ENCODE data around the gene HLA-DQB1. TPM values are rescaled to one million over a fixed set of nuclear protein-coding genes. Genes with fewer than 3 reads are reported as not detected.

Gene HLA-DQB1
- total and polyA plus RNA-seq, 2 of the 8 experiments (the other 6 are each of a cell fraction or from before 2014, with no cell fraction given) = 1.2 to 5.2 TPM

DNA sequence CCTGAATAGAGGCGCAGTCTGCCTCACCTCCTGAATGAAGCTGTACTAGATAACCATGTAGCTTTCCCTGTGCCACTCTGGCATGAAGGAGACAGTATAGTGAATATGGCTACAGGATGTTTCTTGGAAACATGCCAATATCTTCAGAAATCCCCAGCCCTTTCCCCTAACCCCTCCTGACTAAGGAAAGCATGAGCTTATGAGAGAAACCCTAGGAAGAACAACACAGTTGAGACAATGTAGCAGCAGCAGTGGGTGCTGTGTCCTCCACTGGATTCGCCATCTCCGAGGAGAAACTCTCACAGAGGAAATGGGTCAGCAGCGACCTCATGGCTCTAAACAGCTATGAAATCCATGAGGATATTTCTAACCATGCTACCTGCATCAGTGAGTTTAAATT lies 22.6 kb downstream of the HLA-DQB1 start:
- Histone ChIP-seq H3K23me2 (ENCODE audit: low read depth, low read length) (no peaks in the 10 kb centered on the region; the same call in 1 of the 2 replicates), H3K14ac (ENCODE audit: insufficient read length) (no peak overlapping the region), H4K8ac (ENCODE audit: extremely low read depth, insufficient read depth, low read length) (no peak overlapping the region), H3K4me3 (ENCODE audit: extremely low read depth in 1 of 4, insufficient read depth in 2 of 4, low read depth in 3 of 4, low read length in 4 of 4) (no peak overlapping the region), H3K36me3 (ENCODE audit: control insufficient read depth in 2 of 4, insufficient read depth in 4 of 4, low read length in 3 of 4) (no peaks in the 10 kb centered on the region), H2BK20ac (ENCODE audit: low read length) (no peak overlapping the region), H3K9me3 (ENCODE audit: insufficient read depth in 2 of 2, low read depth in 1 of 2, low read length in 1 of 2) (no peaks in the 10 kb centered on the region), H2BK15ac (ENCODE audit: low read length) (no peak overlapping the region), H3K18ac (ENCODE audit: extremely low read depth, low read length) (no peak overlapping the region), H3K4me2 (ENCODE audit: insufficient read depth in 1 of 2, low read depth in 2 of 2, low read length in 2 of 2) (no peak overlapping the region), H2BK5ac (ENCODE audit: low read depth, low read length) (no peak overlapping the region), H3K79me2 (ENCODE audit: control insufficient read depth in 1 of 2, insufficient read depth in 2 of 2, low read length in 2 of 2) (no peaks in the 10 kb centered on the region), H3K79me1 (ENCODE audit: low read depth, low read length) (no peaks in the 10 kb centered on the region), H3K56ac (replicated peaks; ENCODE audit: insufficient read length, low read depth, low read length) (no peak overlapping the region), H3K4me1 (replicated peaks in 1 of 4; ENCODE audit: control insufficient read depth in 3 of 4, insufficient read depth in 4 of 4, low read length in 3 of 4) (no peaks in the 10 kb centered on the region), H4K91ac (replicated peaks; ENCODE audit: insufficient read length, low read length) (no peak overlapping the region), H2AFZ (ENCODE audit: low read length) (no peak overlapping the region), H2BK120ac (replicated peaks; ENCODE audit: low read depth, low read length) (no peak overlapping the region), H3K27me3 (replicated peaks in 1 of 4; ENCODE audit: control insufficient read depth in 3 of 4, extremely low read depth in 1 of 4, insufficient read depth in 3 of 4, low read length in 3 of 4) (no peaks in the 10 kb centered on the region), H2BK12ac (ENCODE audit: low read depth, low read length) (no peak overlapping the region), H3K23ac (ENCODE audit: insufficient read length) (no peak overlapping the region), H3K4ac (replicated peaks; ENCODE audit: insufficient read length, low read depth, low read length) (no peak overlapping the region), H2AK5ac (ENCODE audit: low read depth, low read length) (no peak overlapping the region), H4K20me1 (replicated peaks in 1 of 2; ENCODE audit: control insufficient read depth in 1 of 2, insufficient read depth in 2 of 2, low read length in 2 of 2) (no peaks in the 10 kb centered on the region), H3K27ac (ENCODE audit: low read depth, low read length) (no peak overlapping the region), H4K5ac (ENCODE audit: insufficient read length, low read depth, low read length) (no peak overlapping the region), H3K9ac (replicated peaks in 1 of 4; ENCODE audit: extremely low read depth in 1 of 4, low read depth in 3 of 4, low read length in 3 of 4) (no peak overlapping the region)
- CTCF ChIA-PET (ENCODE audit: partially characterized antibody) = interaction anchor here (1.1 kb wide), 1 partner anchor 220 kb away, joined by 3 read pairs; no protein-coding TSS in a partner anchor
- FAIRE-seq = no peak
- no peak for TF ChIP-seq KDM5A (IDR thresholded peaks at IDR 0.05; ENCODE audit: low read length)
- no peak for DNase-seq (ENCODE audit: low read depth in 1 of 2, low spot score in 2 of 2)
- POLR2A ChIA-PET (ENCODE audit: partially characterized antibody) = no interaction called here
- 41% methylated on average over 4 of the region's 4 CpGs; no CpG with 5 or more reads in 1 of the 2 experiments for WGBS, 2 experiments (ENCODE audit: extremely low coverage in 1 of 2, insufficient coverage in 1 of 2, insufficient read length in 1 of 2, insufficient replicate concordance in 2 of 2, low coverage in 1 of 2, low lambda C conversion rate in 2 of 2, missing lambda C conversion rate in 1 of 2)

All from H1 (cell line).